Central memory CD8-positive, alpha-beta T cell (primary cell): ENCODE measurements around the gene NANOGP8.

Source experiments
- ATAC-seq: fragments of 150-1000 bp; cut with Tn5 transposase; replicated peaks from 2 replicates; pipeline ENCODE4 v1.10.0; 2022; ENCODE audit warnings: mild to moderate bottlenecking, moderate FRiP score, moderate number of reproducible peaks; ENCODE audit not compliant: poor library complexity, severe bottlenecking; ENCODE audit errors: extremely low read depth
- DNase-seq, 2 donors: peaks; one replicate each; pipeline ENCODE4 v3.0.0; 2021; ENCODE audit warnings: low spot score in 2 of 2
- H3K27ac Mint-ChIP-seq: one replicate; pipeline ENCODE4 v1.8.0; 2022; ENCODE audit warnings: low read depth, mild to moderate bottlenecking, moderate library complexity, mixed read lengths
- H3K27me3 Mint-ChIP-seq: one replicate; pipeline ENCODE4 v1.8.0; 2022; ENCODE audit warnings: mixed read lengths
- H3K36me3 Mint-ChIP-seq: one replicate; pipeline ENCODE4 v1.8.0; 2022; ENCODE audit warnings: mild to moderate bottlenecking, moderate library complexity, mixed read lengths; ENCODE audit not compliant: insufficient read depth
- H3K4me1 Mint-ChIP-seq: one replicate; pipeline ENCODE4 v1.8.0; 2022; ENCODE audit warnings: mixed read lengths
- H3K4me3 Mint-ChIP-seq: one replicate; pipeline ENCODE4 v1.8.0; 2022; ENCODE audit warnings: mild to moderate bottlenecking, moderate library complexity, mixed read lengths
- H3K9me3 Mint-ChIP-seq: one replicate; pipeline ENCODE4 v1.8.0; 2022; ENCODE audit warnings: mixed read lengths

The NANOGP8 gene

DNA sequence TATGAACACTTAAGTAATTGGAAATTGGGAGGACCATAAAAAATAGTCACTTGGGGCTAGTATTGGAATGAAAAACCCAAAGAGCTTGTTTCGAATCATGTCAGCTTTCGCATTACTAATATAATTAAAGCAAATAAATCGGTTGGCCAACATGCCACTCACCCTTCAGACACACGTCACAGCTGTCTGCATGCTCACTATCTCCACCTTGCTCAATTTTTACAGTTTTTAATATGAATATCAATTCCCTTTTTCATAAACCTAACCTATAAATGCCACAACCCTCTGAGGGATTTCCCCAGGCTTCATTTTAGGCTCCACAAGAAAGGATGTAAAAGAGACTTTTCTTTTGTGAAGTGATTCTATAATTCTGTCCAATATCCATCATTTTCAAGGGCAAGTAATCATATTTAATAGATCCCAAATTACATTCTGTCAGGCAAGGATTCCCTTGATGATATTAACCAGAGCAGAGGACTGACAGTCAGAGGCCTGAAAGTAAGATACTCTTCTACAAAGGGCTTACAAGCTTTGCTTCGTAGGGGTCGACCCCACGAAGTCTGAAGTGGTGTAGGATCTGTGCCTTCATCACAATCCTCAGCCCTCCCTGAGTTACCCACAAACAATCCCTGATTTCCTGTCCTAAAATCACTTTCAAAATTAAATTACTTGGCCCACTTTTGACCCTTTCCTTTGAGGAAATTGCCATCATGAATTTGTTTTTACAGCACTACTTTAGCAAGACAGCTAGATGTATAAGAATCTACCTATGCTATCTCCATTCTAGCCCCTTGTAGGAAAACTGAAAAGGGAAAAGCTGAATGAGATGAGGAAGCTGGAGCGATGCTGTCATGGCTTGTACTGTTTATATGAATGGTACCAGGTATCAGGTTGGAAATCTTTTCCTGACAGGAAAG, 44.5 kb downstream of the NANOGP8 start:
- Mint-ChIP-seq H3K36me3 (no peaks in the 10 kb centered on the region), H3K9me3 (no peaks in the 10 kb centered on the region), H3K4me3 (no peak overlapping the region), H3K4me1 (no peaks in the 10 kb centered on the region), H3K27me3 (no peaks in the 10 kb centered on the region), H3K27ac (no peak overlapping the region)
- DNase-seq (no peak), ATAC-seq (no peak)

- no peaks in the 10 kb centered on the region for H3K9me3 Mint-ChIP-seq
- no peaks in the 10 kb centered on the region for H3K36me3 Mint-ChIP-seq
- H3K4me3 Mint-ChIP-seq: no peak overlapping the region
- no peak for DNase-seq
- H3K4me1 Mint-ChIP-seq: no peaks in the 10 kb centered on the region
- H3K27me3 Mint-ChIP-seq: no peaks in the 10 kb centered on the region
- no peak for ATAC-seq
- no peak overlapping the region for H3K27ac Mint-ChIP-seq
Measured at GRCh38 chr15:35038626-35039451, 46.3 kb downstream of the NANOGP8 start.
